ENCODE results near the gene ICA1.
"Not testable (repeated sequence)": the region's sequence is repeated elsewhere in the genome, so short reads cannot be mapped to it uniquely, and the experiment has no call there.

ICA1 gene
- total RNA-seq, result 0 to 3.4 (median 0.32) reads per million in 9 experiments

- Mint-ChIP-seq H3K36me3 (ENCODE audit: insufficient read depth) (no peaks in the 10 kb centered on the region), H3K4me1 (ENCODE audit: low read depth in 2 of 2) (peaks cover 5 to 6% of the 10 kb centered on the region in 2 donors), H3K9me3 (peaks cover 0 to 1% of the 10 kb centered on the region in 2 donors), H3K4me3 (peak within 1 kb of the TSS; percentile 63 to 76), H3K27me3 (peaks cover 55 to 70% of the 10 kb centered on the region in 2 donors), H3K27ac (no peak within 1 kb of the TSS)
- DNase-seq, result no peak
- ATAC-seq (replicated peaks), result peak; percentile 36
Measured at GRCh38 chr7:8261711-8262695, at the start of gene ICA1. ICA1 (minus strand) TSS chr7:8262167; CDS start chr7:8235926, 26,241 bp downstream.

DNA sequence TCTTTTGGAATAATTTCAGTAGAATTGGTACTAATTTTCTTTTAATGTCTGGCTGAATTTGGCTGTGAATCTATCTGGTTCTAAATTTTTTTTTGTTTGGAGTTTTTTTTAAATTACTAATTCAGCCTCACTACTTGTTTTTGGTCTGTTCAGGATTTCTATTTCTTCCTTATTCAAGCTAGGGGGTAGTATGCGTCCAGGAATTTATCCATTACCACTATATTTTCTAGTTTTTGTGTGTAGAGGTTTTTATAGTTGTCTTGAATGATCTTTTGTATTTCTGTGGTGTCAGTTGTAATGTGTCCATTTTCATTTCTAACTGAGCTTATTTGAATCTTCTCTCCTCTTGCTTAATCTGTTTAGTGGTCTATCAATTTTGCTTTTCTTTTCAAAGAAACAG is 48.9 kb upstream of the ICA1 start:
- no peaks in the 10 kb centered on the region for H3K9me3 Mint-ChIP-seq
- no peak for DNase-seq
- H3K4me3 Mint-ChIP-seq, result no peak overlapping the region
- H3K27ac Mint-ChIP-seq, result no peak overlapping the region
- peaks cover 60 to 71% of the 10 kb centered on the region in 2 donors for H3K27me3 Mint-ChIP-seq
- H3K4me1 Mint-ChIP-seq (ENCODE audit: low read depth in 2 of 2), result no peaks in the 10 kb centered on the region
- ATAC-seq (replicated peaks), result no peak
- no peaks in the 10 kb centered on the region for H3K36me3 Mint-ChIP-seq (ENCODE audit: insufficient read depth)

- Mint-ChIP-seq H3K4me1 (ENCODE audit: low read depth in 2 of 2) (no peaks in the 10 kb centered on the region), H3K36me3 (ENCODE audit: insufficient read depth) (no peaks in the 10 kb centered on the region), H3K4me3 (no peak overlapping the region), H3K9me3 (no peaks in the 10 kb centered on the region), H3K27ac (no peak overlapping the region), H3K27me3 (peaks cover 52 to 65% of the 10 kb centered on the region in 2 donors)
- no peak for ATAC-seq (replicated peaks)
- DNase-seq, result no peak
Measured at GRCh38 chr7:8305625-8306388, 43.8 kb upstream of the ICA1 start.

DNA sequence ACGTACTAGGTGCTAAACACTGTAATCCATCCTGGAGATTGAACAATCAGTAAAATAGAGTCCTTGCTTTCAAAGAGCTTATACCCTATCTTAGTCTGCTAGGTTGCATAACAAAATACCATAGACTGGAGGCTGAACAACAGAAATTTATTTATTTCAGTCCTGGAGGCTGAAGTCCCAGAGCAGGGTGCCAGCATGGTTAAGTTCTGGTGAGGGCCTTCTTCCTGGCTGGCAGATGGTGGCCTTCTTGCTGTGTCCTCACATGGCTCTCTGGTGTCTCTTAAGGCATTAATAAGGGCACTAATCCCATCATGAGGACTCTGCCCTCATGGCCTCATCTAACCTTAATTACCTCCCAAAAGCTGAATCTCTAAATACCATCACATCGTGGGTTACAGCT is 43.1 kb upstream of the ICA1 start:
- Mint-ChIP-seq H3K4me1 (ENCODE audit: low read depth in 2 of 2) (no peaks in the 10 kb centered on the region), H3K27me3 (peaks cover 49 to 58% of the 10 kb centered on the region in 2 donors), H3K4me3 (no peak overlapping the region), H3K36me3 (ENCODE audit: insufficient read depth) (no peaks in the 10 kb centered on the region), H3K9me3 (no peaks in the 10 kb centered on the region), H3K27ac (no peak overlapping the region)
- no peak for ATAC-seq (replicated peaks)
- DNase-seq, result no peak

GRCh38 chr7:8303904-8304528 is 42.0 kb upstream of the ICA1 start:
- Mint-ChIP-seq H3K27me3 (peaks cover 44 to 55% of the 10 kb centered on the region in 2 donors), H3K4me3 (no peak overlapping the region), H3K9me3 (no peaks in the 10 kb centered on the region), H3K27ac (no peak overlapping the region), H3K4me1 (ENCODE audit: low read depth in 2 of 2) (no peaks in the 10 kb centered on the region), H3K36me3 (ENCODE audit: insufficient read depth) (no peaks in the 10 kb centered on the region)
- ATAC-seq (replicated peaks) (no peak), DNase-seq (no peak)

- not testable (repeated sequence) for H3K27ac Mint-ChIP-seq; ATAC-seq (replicated peaks); H3K9me3 Mint-ChIP-seq; DNase-seq; H3K4me1 Mint-ChIP-seq (ENCODE audit: low read depth in 2 of 2); H3K4me3 Mint-ChIP-seq; H3K36me3 Mint-ChIP-seq (ENCODE audit: insufficient read depth)
- peaks cover 23 to 30% of the 10 kb centered on the region in 2 donors for H3K27me3 Mint-ChIP-seq
Measured at GRCh38 chr7:8297023-8297422, 35.1 kb upstream of the ICA1 start.

DNA sequence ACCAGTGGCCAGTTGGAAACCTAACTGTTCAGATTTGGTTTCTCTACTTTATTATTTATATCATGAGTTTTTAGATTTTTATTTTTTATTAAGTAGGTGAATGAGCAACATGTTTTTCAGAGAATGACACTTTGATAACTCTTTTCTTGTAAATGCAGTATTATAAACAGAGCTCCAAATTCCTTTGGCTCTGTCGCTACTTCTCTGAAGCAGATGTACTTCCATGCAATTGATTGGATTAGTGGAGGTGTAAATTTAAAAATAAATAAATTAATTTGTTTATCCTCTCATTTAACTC is 34.3 kb upstream of the ICA1 start:
- Mint-ChIP-seq H3K27ac (no peak overlapping the region), H3K9me3 (no peaks in the 10 kb centered on the region), H3K4me3 (no peak overlapping the region), H3K36me3 (ENCODE audit: insufficient read depth) (no peaks in the 10 kb centered on the region), H3K4me1 (ENCODE audit: low read depth in 2 of 2) (no peaks in the 10 kb centered on the region), H3K27me3 (peaks cover 27 to 35% of the 10 kb centered on the region in 2 donors)
- ATAC-seq (replicated peaks), result no peak
- no peak for DNase-seq

GRCh38 chr7:8295638-8296361 is 33.8 kb upstream of the ICA1 start:
- peak; percentile 23 to 42 (median 31) for DNase-seq
- Mint-ChIP-seq H3K27me3 (peaks cover 32 to 35% of the 10 kb centered on the region in 2 donors), H3K4me1 (ENCODE audit: low read depth in 2 of 2) (no peaks in the 10 kb centered on the region), H3K36me3 (ENCODE audit: insufficient read depth) (no peaks in the 10 kb centered on the region), H3K9me3 (no peaks in the 10 kb centered on the region), H3K27ac (no peak overlapping the region), H3K4me3 (no peak overlapping the region)
- peak; percentile 87 for ATAC-seq (replicated peaks)

- Mint-ChIP-seq H3K9me3 (no peaks in the 10 kb centered on the region), H3K36me3 (ENCODE audit: insufficient read depth) (no peaks in the 10 kb centered on the region), H3K4me3 (no peak overlapping the region), H3K27ac (no peak overlapping the region), H3K27me3 (peaks cover 42 to 48% of the 10 kb centered on the region in 2 donors), H3K4me1 (ENCODE audit: low read depth in 2 of 2) (no peaks in the 10 kb centered on the region)
- DNase-seq, result no peak
- ATAC-seq (replicated peaks), result no peak
Measured at GRCh38 chr7:8291397-8292141, 29.6 kb upstream of the ICA1 start.

- H3K27me3 Mint-ChIP-seq, result peaks cover 38 to 44% of the 10 kb centered on the region in 2 donors
- DNase-seq, result no peak
- no peak overlapping the region for H3K4me3 Mint-ChIP-seq
- no peaks in the 10 kb centered on the region for H3K36me3 Mint-ChIP-seq (ENCODE audit: insufficient read depth)
- H3K27ac Mint-ChIP-seq, result no peak overlapping the region
- no peaks in the 10 kb centered on the region for H3K9me3 Mint-ChIP-seq
- no peak for ATAC-seq (replicated peaks)
- H3K4me1 Mint-ChIP-seq (ENCODE audit: low read depth in 2 of 2), result no peaks in the 10 kb centered on the region
Measured at GRCh38 chr7:8290645-8291308, 28.8 kb upstream of the ICA1 start.

DNA sequence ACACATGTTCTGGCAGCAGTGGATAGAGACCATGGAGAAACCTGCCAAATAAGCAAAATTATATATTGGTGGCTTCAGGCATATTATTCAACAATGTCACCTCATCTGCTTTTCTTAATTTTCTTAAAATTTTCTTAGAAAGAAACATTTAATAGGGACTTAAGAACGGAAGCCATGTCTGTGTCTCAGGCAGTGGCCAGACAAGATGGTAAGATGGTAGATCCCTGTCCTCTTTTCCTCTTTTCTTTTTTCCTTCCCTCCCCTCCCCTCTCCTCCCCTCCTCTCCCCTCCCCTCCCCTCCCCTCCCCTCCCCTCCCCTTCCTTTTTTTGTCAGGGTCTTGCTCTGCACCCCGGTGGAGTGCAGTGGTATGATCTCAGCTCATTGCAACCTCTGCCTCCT is 24.2 kb upstream of the ICA1 start:
- Mint-ChIP-seq H3K27ac (no peak overlapping the region), H3K4me3 (no peak overlapping the region), H3K27me3 (peaks cover 6 to 25% of the 10 kb centered on the region in 2 donors), H3K4me1 (ENCODE audit: low read depth in 2 of 2) (no peaks in the 10 kb centered on the region), H3K36me3 (ENCODE audit: insufficient read depth) (no peaks in the 10 kb centered on the region), H3K9me3 (no peaks in the 10 kb centered on the region)
- DNase-seq, result no peak
- no peak for ATAC-seq (replicated peaks)

- Mint-ChIP-seq H3K4me3 (no peak overlapping the region), H3K27ac (no peak overlapping the region), H3K36me3 (ENCODE audit: insufficient read depth) (no peaks in the 10 kb centered on the region), H3K9me3 (no peaks in the 10 kb centered on the region), H3K27me3 (peaks cover 6 to 20% of the 10 kb centered on the region in 2 donors), H3K4me1 (ENCODE audit: low read depth in 2 of 2) (no peaks in the 10 kb centered on the region)
- ATAC-seq (replicated peaks) (no peak), DNase-seq (no peak)
Measured at GRCh38 chr7:8285155-8285554, 23.2 kb upstream of the ICA1 start.

Data from effector memory CD8-positive, alpha-beta T cell (primary cell).